ENCODE results near the gene EMC10. TPM values are rescaled to one million over a fixed set of nuclear protein-coding genes. Genes with fewer than 3 reads are reported as not detected.

EMC10 gene
- total and polyA plus RNA-seq, 4 donors: 17.1 to 132 (median 40.5) TPM

DNA sequence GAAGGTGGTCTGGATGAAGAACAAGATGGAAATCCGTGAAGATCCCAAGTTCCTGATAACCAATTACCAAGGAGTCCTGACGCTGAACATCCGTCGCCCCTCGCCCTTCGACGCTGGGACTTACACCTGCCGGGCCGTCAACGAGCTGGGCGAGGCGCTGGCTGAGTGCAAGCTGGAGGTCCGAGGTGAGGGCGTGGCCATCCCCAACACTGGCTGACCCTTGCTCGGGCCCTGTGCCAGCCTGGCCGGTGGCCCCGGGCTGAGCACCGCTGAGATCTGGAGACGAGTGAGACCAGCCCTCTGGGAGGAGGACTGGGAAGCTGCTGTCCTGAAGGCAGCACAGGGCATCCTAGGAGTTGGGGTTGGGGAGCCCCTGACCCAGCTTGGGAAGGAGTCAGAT is 12.0 kb upstream of the EMC10 start:
- H3K27ac ChIP-seq (ENCODE audit: low read depth in 1 of 2, low read length in 2 of 2): no peak overlapping the region
- no peak for TF ChIP-seq RAD21 (IDR thresholded peaks at IDR 0.05)
- no peak for TF ChIP-seq REST (IDR thresholded peaks at IDR 0.05)
- no peak for TF ChIP-seq JUND (IDR thresholded peaks at IDR 0.05)
- DNase-seq (ENCODE audit: low spot score): no peak
- H3K36me3 ChIP-seq (ENCODE audit: control insufficient read depth in 4 of 4, insufficient read depth in 3 of 4, low read depth in 1 of 4, low read length in 3 of 4): no peaks in the 10 kb centered on the region
- H3K27me3 ChIP-seq (ENCODE audit: control insufficient read depth in 4 of 4, insufficient read depth in 4 of 4, low read length in 3 of 4): no peaks in the 10 kb centered on the region
- WGBS: 69% methylated on average over 19 of the region's 19 CpGs
- H3K4me3 ChIP-seq (ENCODE audit: low read depth in 1 of 3, low read length in 3 of 3): no peak overlapping the region
- H3K4me1 ChIP-seq (ENCODE audit: control insufficient read depth in 4 of 4, insufficient read depth in 4 of 4, low read length in 3 of 4): no peaks in the 10 kb centered on the region
- no peak overlapping the region for H3K9ac ChIP-seq (ENCODE audit: low read depth in 1 of 2, low read length in 2 of 2)
- H3K9me3 ChIP-seq (ENCODE audit: control insufficient read depth in 4 of 4, low read length in 3 of 4): no peaks in the 10 kb centered on the region

DNA sequence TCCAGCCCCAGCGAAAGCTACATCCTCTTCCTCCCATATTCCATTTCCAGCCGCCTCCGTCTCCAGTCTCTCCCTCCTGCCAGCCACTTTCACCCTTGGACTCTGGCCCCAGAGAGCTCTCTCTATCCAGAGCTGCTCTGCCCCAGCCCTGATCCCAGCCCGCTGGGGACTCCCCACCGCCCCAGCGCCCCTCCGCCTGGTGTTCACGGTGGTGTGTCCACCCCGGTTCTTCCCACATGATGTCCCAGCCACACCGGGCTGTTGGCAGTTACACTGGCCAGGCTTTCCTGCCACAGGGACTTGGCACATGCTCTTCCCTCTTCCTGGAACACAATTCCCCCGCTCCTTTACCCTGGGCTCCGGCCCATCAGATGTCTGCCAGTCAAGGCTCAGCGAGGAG is 11.3 kb upstream of the EMC10 start:
- Histone ChIP-seq H3K36me3 (ENCODE audit: control insufficient read depth in 4 of 4, insufficient read depth in 3 of 4, low read depth in 1 of 4, low read length in 3 of 4) (no peaks in the 10 kb centered on the region), H3K27me3 (ENCODE audit: control insufficient read depth in 4 of 4, insufficient read depth in 4 of 4, low read length in 3 of 4) (no peaks in the 10 kb centered on the region), H3K4me1 (ENCODE audit: control insufficient read depth in 4 of 4, insufficient read depth in 4 of 4, low read length in 3 of 4) (no peaks in the 10 kb centered on the region), H3K9ac (ENCODE audit: low read depth in 1 of 2, low read length in 2 of 2) (no peak overlapping the region), H3K4me3 (ENCODE audit: low read depth in 1 of 3, low read length in 3 of 3) (no peak overlapping the region), H3K9me3 (ENCODE audit: control insufficient read depth in 4 of 4, low read length in 3 of 4) (no peaks in the 10 kb centered on the region), H3K27ac (ENCODE audit: low read depth in 1 of 2, low read length in 2 of 2) (no peak overlapping the region)
- DNase-seq (ENCODE audit: low spot score): no peak
- TF ChIP-seq, protein P1, sequence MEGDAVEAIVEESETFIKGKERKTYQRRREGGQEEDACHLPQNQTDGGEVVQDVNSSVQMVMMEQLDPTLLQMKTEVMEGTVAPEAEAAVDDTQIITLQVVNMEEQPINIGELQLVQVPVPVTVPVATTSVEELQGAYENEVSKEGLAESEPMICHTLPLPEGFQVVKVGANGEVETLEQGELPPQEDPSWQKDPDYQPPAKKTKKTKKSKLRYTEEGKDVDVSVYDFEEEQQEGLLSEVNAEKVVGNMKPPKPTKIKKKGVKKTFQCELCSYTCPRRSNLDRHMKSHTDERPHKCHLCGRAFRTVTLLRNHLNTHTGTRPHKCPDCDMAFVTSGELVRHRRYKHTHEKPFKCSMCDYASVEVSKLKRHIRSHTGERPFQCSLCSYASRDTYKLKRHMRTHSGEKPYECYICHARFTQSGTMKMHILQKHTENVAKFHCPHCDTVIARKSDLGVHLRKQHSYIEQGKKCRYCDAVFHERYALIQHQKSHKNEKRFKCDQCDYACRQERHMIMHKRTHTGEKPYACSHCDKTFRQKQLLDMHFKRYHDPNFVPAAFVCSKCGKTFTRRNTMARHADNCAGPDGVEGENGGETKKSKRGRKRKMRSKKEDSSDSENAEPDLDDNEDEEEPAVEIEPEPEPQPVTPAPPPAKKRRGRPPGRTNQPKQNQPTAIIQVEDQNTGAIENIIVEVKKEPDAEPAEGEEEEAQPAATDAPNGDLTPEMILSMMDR (IDR thresholded peaks at IDR 0.05; ENCODE audit: low read depth, low read length, missing input control): no peak
- TF ChIP-seq SP1 (IDR thresholded peaks at IDR 0.05): peak; percentile 14
- TF ChIP-seq RAD21 (IDR thresholded peaks at IDR 0.05): no peak
- TF ChIP-seq HNF4G (IDR thresholded peaks at IDR 0.05): no peak
- TF ChIP-seq TAF1 (conservative IDR thresholded peaks at IDR 0.05): no peak
- TF ChIP-seq EGR1 (IDR thresholded peaks at IDR 0.05; ENCODE audit: low read depth in 2 of 2): no peak
- peak in 1 of 2 donors; percentile 32 for TF ChIP-seq HNF4A (conservative IDR thresholded peaks at IDR 0.05)
- no peak for TF ChIP-seq ZBTB33 (IDR thresholded peaks at IDR 0.05)
- no peak for TF ChIP-seq FOXA2 (IDR thresholded peaks at IDR 0.05)
- TF ChIP-seq FOXA1 (IDR thresholded peaks at IDR 0.05): no peak
- TF ChIP-seq GABPA (IDR thresholded peaks at IDR 0.05 in 1 of 2, conservative IDR thresholded peaks at IDR 0.05 in 1 of 2): no peak
- TF ChIP-seq, protein P2, sequence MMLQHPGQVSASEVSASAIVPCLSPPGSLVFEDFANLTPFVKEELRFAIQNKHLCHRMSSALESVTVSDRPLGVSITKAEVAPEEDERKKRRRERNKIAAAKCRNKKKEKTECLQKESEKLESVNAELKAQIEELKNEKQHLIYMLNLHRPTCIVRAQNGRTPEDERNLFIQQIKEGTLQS (IDR thresholded peaks at IDR 0.05): no peak
- TF ChIP-seq RXRA (IDR thresholded peaks at IDR 0.05): no peak
- 46% methylated on average over 13 of the region's 13 CpGs for WGBS
